PFSK-1 (cell line): Measurements from ENCODE around the gene TTLL7.

Experiments used
- FOXP2 ChIP-seq: optimal IDR thresholded peaks from 2 replicates; pipeline ENCODE3; 2011; ENCODE audit warnings: borderline replicate concordance, control low read depth, inconsistent platforms; ENCODE audit not compliant: insufficient read depth; ENCODE audit errors: extremely low read length, extremely low read depth
- POLR2AphosphoS5 ChIP-seq: IDR thresholded peaks from 2 replicates; pipeline ENCODE4 v1.6.1; 2012; ENCODE audit warnings: low read depth, mild to moderate bottlenecking, control low read depth, low read length, moderate library complexity
- REST ChIP-seq, 2 experiments: IDR thresholded peaks; 2 replicates each; pipeline versions ENCODE4 v1.6.1 to v1.8.0; 2011 to 2012; ENCODE audit warnings: low read depth in 2 of 2, low read length in 2 of 2, control low read depth in 1 of 2, inconsistent platforms in 1 of 2, mild to moderate bottlenecking in 1 of 2, moderate library complexity in 1 of 2; ENCODE audit not compliant: insufficient read depth in 1 of 2
- SIN3A ChIP-seq: IDR thresholded peaks from 2 replicates; pipeline ENCODE4 v1.6.1; 2012; ENCODE audit warnings: mild to moderate bottlenecking, low read length, moderate library complexity, borderline replicate concordance; ENCODE audit not compliant: insufficient read depth
- TAF1 ChIP-seq: IDR thresholded peaks from 2 replicates; pipeline ENCODE4 v1.6.1; 2012; ENCODE audit warnings: low read length, control low read depth, borderline replicate concordance; ENCODE audit not compliant: insufficient read depth

The TTLL7 gene

GRCh38 chr1:83985048-83985447 lies 13.9 kb downstream of the TTLL7 start:
- no peak for TF ChIP-seq FOXP2

GRCh38 chr1:83978056-83978455 lies 20.9 kb downstream of the TTLL7 start:
- no peak for TF ChIP-seq SIN3A
- no peak for TF ChIP-seq POLR2AphosphoS5
- TF ChIP-seq REST (IDR thresholded peaks at IDR 0.05; ENCODE audit: insufficient read depth in 1 of 2, low read depth in 2 of 2, low read length in 2 of 2): no peak
- TF ChIP-seq TAF1: no peak
- no peak for TF ChIP-seq FOXP2

- no peak for TF ChIP-seq POLR2AphosphoS5
- no peak for TF ChIP-seq TAF1
- no peak for TF ChIP-seq REST (IDR thresholded peaks at IDR 0.05; ENCODE audit: insufficient read depth in 1 of 2, low read depth in 2 of 2, low read length in 2 of 2)
- no peak for TF ChIP-seq FOXP2
- no peak for TF ChIP-seq SIN3A
Measured at GRCh38 chr1:83976920-83977319, 22.0 kb downstream of the TTLL7 start.

GRCh38 chr1:83970802-83971201 lies 28.1 kb downstream of the TTLL7 start:
- TF ChIP-seq REST (IDR thresholded peaks at IDR 0.05; ENCODE audit: insufficient read depth in 1 of 2, low read depth in 2 of 2, low read length in 2 of 2): no peak

- TF ChIP-seq SIN3A (no peak), FOXP2 (no peak), POLR2AphosphoS5 (no peak), TAF1 (no peak), REST (IDR thresholded peaks at IDR 0.05; ENCODE audit: insufficient read depth in 1 of 2, low read depth in 2 of 2, low read length in 2 of 2) (no peak)
Measured at GRCh38 chr1:83970114-83970513, 28.8 kb downstream of the TTLL7 start.

GRCh38 chr1:83967336-83967735 lies 31.6 kb downstream of the TTLL7 start:
- no peak for TF ChIP-seq TAF1
- TF ChIP-seq FOXP2: no peak
- no peak for TF ChIP-seq REST (IDR thresholded peaks at IDR 0.05; ENCODE audit: insufficient read depth in 1 of 2, low read depth in 2 of 2, low read length in 2 of 2)
- TF ChIP-seq POLR2AphosphoS5: no peak
- no peak for TF ChIP-seq SIN3A
